ENCODE data around the gene PIAS2.
"Not testable (repeated sequence)": the region's sequence is repeated elsewhere in the genome, so short reads cannot be mapped to it uniquely, and the experiment has no call there.

Gene PIAS2

GRCh38 chr18:46830633-46831032, 86.7 kb downstream of the PIAS2 start:
- no peak for DNase-seq

DNA sequence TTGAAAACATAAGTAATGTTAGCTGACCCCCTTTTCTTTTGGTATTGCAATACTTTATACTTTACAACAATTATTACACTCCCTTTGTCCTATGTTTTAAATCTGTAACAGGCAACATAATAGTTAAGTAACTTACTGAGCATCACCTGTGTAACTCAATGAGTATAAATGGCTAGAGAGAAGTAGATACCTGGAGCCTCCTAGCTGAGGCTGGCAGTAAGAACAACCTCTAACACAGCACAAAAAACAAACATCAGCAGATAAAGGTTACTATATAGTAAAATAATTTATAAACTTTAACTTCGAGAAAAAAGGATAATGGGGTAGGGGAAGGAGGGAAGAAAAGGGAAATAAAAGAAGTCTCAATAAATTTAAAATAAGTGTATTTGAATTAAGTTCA, 87.4 kb downstream of the PIAS2 start:
- no peak for DNase-seq

DNA sequence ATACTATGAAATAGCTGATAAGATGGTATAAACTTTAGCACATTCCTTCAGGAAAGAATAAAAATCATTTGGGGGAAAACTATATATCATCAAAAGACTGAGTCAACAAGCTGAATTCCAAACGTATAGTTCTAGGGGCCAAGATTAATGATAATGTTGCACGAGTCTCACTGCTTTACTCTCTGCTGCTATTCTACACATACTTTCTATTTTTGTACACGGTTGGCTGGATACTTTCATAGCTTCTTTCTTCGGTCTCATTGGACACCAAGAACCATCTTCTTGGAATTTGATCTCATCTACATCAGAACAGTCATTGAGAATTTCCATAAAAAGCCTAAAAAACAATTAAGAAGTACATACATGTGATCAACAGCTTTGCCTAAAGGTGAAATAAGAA, 87.8 kb downstream of the PIAS2 start:
- no peak for DNase-seq

GRCh38 chr18:46821856-46822711, 95.2 kb downstream of the PIAS2 start:
- no peak for DNase-seq

DNA sequence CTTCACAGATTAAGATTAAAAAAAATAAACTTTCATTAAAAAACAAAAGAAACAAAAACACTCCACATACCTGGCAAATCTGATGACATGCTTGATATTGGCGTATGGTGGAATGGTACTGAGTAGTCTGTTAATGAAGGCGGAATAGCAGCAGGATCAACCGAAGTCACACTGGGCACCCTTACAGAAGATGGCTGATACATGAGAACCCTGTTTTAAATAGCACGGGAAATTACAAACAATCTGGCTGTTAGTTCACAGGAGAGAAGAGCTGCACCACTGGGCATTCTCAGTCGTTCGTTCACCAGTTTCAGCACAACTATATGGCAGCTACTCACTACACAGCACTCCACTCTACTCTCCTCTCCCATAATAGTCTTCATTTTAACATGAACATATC, 96.4 kb downstream of the PIAS2 start:
- DNase-seq: no peak

DNA sequence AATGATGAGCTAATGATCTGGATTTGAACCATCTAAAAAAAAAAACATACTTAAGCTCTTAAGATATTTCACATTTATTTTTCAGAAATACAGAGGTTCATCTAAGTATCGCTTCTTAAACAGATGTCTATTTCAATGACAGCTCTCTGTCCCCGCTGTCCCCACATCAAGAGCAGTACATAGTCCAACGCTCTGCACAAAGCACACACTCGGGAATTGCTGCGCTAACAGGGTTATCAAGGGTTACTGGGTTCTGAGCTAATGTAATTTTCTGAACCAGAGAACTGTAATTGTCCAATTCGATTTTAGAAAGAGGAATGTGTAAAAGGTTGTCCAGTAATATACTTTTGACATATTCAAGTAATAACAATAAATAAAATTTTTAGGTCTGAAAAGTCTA, 101.6 kb downstream of the PIAS2 start:
- no peak for DNase-seq

- peak; percentile 31 for DNase-seq
Measured at GRCh38 chr18:46814399-46814798, 102.9 kb downstream of the PIAS2 start.

DNA sequence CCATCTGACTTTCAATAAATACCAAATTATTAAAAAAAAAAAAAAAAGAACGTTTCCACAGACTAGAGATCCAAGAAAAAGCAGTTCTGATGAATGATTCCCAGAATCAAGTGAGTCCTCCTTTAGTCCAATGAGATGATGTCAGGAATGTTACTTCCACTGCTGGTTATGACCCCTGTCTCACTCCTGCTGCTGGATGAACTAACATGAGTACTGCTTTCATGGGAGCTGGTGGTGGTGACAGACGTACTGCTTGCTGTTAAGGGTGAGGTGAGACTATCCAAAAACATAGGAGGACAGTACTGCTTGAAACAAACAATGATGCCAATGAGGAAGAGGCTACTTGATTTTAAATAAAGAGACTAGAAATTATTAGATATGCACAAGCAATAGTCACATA, 105.0 kb downstream of the PIAS2 start:
- DNase-seq: no peak

DNA sequence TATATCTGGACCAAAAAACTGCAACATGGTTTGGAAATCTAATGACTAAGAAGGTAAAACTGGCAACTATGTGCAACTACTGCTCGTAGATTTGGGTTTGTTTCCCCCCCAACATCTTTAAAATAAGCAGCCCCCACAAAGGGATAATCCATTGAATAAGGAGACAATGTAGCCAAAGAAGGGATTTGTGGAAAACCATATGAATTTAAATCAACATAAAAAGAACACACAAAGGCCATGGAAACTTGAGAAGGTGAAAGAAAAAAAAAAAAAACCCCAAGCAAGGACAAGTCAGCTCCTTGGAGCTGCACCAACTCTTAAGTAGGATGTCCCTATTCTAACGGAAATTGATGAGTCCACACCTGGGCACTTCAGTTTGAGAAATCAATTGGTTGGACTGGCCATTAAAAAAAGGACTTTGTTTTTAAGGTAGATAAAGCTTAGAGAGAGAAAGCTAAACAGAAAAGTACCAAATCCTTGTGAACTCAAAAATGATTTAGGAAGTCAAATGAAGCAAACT, 106.8 kb downstream of the PIAS2 start:
- no peak for DNase-seq

- no peak for DNase-seq
Measured at GRCh38 chr18:46809145-46809544, 108.2 kb downstream of the PIAS2 start.

DNA sequence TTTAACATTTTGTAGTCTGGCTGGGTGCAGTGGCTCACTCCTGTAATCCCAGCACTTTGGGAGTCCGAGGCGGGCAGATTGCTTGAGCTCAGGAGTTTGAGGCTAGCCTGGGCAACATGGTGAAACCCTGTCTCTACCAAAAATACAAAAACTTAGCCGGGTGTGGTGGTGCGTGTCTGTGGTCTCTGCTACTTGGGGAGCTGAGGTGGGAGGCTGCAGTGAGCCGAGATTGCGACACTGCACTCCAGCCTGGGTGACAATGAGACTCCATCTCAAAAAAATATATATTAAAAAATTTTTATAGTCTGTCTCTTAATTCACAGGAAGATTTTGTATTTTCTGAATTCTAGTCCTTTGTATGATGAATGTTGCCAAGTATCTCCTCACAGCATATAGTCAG, 121.4 kb downstream of the PIAS2 start:
- not testable (repeated sequence) for DNase-seq

GRCh38 chr18:46794607-46795006, 122.7 kb downstream of the PIAS2 start:
- DNase-seq: no peak

DNA sequence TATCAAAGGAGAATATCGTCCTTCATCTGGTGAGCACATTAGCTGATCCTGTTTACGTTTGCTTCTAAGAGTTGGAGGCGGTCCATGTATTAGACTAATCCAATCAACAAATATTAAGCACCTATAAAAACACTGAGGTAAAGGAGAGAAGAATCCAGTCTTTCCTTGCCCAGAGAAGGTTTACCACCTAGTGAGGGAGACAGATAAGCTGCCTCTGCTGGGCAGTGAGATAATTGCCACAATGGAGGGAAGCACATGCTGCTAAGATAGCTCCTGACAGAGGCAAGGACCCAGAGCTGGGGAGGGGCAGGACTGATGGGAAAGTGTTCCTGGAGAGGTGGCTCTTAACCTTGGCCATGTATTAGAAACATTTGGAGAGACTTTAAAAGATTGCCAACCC, 123.7 kb downstream of the PIAS2 start:
- DNase-seq: no peak

GRCh38 chr18:46789088-46789487, 128.2 kb downstream of the PIAS2 start:
- DNase-seq: no peak

GRCh38 chr18:46787674-46788073, 129.6 kb downstream of the PIAS2 start:
- DNase-seq: no peak

DNA sequence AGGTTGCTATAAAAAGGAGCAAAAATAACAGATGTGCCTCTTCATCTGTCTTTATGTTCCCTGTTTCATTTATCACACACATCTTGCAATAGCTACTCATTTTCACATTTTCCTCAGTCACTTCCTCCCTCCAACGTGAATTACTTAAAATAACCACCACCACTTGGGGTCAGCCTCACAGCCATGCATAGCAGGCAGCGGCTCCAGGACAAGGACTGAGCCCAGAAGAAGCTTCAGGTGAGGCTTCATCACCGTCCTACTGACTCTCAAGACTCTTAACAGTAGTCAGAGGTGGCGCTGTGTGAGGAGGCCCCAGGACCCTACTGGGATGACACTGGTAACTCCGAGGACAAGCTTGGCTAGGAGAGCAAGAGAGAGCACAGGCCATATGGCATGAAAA, 144.9 kb downstream of the PIAS2 start:
- DNase-seq: no peak

DNA sequence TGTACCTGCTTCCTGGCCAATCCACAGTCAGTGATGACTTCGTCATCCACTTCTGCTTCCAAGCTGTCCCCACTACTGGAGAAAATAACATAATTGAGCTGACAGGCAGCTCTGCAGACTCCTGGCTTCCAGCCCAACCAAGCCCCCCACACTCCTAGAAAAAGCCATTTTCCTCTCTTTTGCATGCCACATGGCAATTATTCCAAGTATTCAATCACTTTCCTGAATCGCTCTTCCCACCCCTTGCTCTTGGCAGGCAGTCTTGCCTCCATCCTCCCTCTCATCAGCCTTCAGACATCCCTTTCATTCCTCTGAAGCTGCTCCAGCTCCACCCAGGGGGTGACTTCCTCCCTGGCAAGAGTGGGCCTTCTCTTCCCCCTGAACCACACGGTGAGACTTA, 146.2 kb downstream of the PIAS2 start:
- no peak for DNase-seq

DNA sequence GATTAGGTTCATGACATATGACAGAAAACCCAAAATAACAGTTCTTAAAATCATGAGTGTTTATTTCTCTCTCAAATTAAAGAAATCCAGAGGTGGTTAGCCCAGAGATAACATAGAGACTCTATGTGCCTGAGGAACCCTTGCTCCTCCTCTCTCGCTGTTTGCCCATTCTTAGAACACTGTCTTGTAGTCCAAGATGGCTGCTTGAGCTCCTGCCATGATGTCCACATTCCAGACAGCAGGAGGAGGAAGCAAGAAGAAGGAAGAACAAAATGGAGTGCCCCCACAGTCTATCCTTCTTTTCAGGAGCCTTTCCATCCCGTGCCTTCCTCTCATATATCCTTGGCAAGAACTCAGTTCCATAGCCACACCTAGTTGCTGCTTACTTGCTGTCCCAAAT, 146.6 kb downstream of the PIAS2 start:
- no peak for DNase-seq

DNA sequence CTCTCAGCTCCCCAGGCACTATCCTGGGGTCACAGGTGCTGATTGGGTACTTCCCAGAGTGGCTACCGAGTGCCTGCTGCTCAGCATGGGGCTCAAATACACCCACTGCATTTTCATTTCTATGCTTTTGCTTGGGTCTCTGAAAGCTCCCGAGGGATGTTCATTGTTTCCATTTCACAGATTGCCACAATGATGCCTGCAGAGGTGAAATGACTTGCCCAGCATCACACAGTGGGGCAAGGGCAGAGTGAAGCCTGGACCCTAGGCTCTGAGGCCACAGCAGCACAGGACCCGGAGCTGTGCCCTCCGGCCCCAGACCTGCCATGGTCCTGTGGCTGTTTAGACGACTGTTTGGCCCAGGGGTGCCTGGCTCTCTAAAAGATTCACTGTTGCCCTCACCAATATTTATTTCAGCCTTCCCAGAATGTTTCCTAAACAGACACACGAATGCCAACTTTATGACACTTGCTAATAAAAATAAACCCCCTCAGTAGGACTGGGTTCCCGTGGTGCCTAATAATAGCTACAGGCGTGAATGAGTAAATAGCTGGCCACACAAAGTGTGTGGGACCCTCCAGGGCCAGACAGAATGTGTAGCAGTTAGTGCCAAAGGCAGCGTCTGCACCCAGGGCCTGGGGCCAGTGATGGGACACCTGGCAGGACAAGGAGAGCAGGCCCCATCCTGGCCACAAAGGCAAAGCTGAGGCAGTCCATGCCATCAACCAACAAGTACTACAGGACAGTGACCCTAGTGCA, 149.0 kb downstream of the PIAS2 start:
- DNase-seq: no peak

- DNase-seq: no peak
Measured at GRCh38 chr18:46767217-46767616, 150.1 kb downstream of the PIAS2 start.

- no peak for DNase-seq
Measured at GRCh38 chr18:46764586-46764985, 152.7 kb downstream of the PIAS2 start.

DNA sequence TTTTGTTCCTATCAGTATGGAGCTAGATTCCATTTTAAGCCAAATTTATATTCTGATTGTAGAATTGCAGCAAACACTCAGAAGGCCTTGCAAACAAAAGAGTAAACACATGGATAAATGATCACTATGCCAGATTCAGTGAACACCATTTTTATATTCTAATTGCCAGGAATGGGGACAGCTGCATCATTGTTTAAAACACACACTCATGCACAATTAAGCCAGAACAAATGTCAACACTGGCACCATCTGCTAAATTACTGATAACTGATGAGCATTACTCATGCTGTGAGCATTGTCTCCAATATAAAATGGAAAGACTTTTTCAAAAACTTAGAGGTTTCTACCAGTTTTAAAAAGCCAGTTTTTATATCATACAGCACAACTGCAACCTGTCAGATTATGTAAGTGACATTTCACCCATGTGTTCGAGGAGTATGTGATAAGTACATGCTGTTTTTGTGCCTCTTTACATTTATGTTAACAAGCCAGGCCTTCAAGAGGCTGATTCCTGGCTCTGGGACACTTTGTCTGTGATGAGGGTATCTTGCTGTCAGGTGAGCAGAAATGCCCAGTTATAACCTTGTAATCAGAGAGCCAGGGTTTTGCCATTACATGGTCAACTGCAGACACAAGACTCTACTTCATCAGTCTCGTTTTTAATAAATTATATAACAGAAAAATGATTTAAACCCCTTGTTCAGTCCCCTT, 156.1 kb downstream of the PIAS2 start:
- no peak for DNase-seq

GRCh38 chr18:46759890-46760289, 157.4 kb downstream of the PIAS2 start:
- no peak for DNase-seq
